Astrocyte of the spinal cord (primary cell): ENCODE measurements around the gene LILRA2.

Source experiments
- DNase-seq: peaks from one replicate; pipeline ENCODE4 v3.0.0; 2011; ENCODE audit warnings: low read depth, low spot score
- H3K4me3 ChIP-seq: 2 replicates; pipeline ENCODE4 v1.5.1; 2011; ENCODE audit warnings: low read depth, mild to moderate bottlenecking, low read length, moderate library complexity
- in situ Hi-C: cut with HindIII; loops from 2 replicates; pipeline ENCODE4 v1.10.0; 2017; ENCODE audit warnings: low sequenced_read_pairs
- TF ChIP-seq, protein P1 (sequence below): IDR thresholded peaks from 2 replicates; pipeline ENCODE4 v1.5.1; 2012; ENCODE audit warnings: low read depth, mild to moderate bottlenecking, low read length, inconsistent platforms

LILRA2 gene

GRCh38 chr19:54608792-54609191 is 35.2 kb downstream of the LILRA2 start:
- in situ Hi-C loops = no loop called here
- DNase-seq = no peak
- no peak overlapping the region for H3K4me3 ChIP-seq
- TF ChIP-seq, protein P1, sequence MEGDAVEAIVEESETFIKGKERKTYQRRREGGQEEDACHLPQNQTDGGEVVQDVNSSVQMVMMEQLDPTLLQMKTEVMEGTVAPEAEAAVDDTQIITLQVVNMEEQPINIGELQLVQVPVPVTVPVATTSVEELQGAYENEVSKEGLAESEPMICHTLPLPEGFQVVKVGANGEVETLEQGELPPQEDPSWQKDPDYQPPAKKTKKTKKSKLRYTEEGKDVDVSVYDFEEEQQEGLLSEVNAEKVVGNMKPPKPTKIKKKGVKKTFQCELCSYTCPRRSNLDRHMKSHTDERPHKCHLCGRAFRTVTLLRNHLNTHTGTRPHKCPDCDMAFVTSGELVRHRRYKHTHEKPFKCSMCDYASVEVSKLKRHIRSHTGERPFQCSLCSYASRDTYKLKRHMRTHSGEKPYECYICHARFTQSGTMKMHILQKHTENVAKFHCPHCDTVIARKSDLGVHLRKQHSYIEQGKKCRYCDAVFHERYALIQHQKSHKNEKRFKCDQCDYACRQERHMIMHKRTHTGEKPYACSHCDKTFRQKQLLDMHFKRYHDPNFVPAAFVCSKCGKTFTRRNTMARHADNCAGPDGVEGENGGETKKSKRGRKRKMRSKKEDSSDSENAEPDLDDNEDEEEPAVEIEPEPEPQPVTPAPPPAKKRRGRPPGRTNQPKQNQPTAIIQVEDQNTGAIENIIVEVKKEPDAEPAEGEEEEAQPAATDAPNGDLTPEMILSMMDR = no peak

DNA sequence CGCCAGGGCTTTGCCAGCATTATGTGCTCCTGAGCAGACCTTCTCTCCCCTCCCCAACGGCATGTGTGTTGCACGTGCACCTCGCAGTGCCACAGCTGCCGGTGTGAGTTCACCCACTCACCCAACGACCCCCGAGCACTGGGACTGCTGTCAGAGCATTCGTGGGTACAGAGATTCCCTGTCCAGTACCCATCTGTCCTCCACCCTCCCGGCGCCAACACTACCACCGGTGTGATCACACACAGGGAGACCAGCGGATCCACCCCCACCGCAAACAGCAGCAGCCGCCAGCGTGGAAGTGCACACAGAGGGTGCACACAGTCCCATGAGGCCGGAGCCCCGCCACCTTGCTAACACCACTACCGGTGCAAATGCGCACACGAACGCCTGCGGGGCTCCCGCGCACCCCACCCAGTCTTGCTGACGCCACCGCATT is 35.8 kb downstream of the LILRA2 start:
- DNase-seq = no peak
- TF ChIP-seq, protein P1 = no peak
- in situ Hi-C loops = no loop called here
- H3K4me3 ChIP-seq = no peak overlapping the region

GRCh38 chr19:54612428-54612827 is 38.8 kb downstream of the LILRA2 start:
- TF ChIP-seq, protein P1 = no peak
- no peak for DNase-seq
- H3K4me3 ChIP-seq = no peak overlapping the region
- in situ Hi-C loops = no loop called here

- DNase-seq = no peak
- TF ChIP-seq, protein P1 = no peak
- no peak overlapping the region for H3K4me3 ChIP-seq
- in situ Hi-C loops = no loop called here
Observed at GRCh38 chr19:54614726-54615125, 41.1 kb downstream of the LILRA2 start.

DNA sequence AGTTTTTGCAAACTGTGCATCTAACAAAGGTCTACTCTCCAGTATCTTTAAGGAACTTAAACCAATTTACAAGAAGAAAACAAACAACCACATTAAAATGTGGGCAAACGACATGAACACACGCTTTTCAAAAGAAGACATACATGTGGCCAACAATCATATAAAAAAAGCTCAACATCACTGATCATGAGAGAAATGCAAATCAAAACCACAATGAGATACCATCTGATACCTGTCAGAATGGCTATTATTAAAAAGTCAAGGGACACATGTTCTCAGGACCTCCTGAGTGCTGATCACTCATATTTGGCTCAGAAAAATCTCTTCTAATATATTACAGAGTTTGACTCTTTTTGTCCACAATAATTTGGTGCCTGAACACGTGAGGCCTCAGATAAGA is 42.5 kb downstream of the LILRA2 start:
- no peak overlapping the region for H3K4me3 ChIP-seq
- TF ChIP-seq, protein P1 = no peak
- DNase-seq = no peak
- in situ Hi-C loops = no loop called here

GRCh38 chr19:54616821-54617560 is 43.4 kb downstream of the LILRA2 start:
- H3K4me3 ChIP-seq = no peak overlapping the region
- no peak for DNase-seq
- in situ Hi-C loops = no loop called here
- TF ChIP-seq, protein P1 = no peak
